Measurements from ENCODE around the gene RPL26. TPM values are rescaled to one million over a fixed set of nuclear protein-coding genes. Genes with fewer than 3 reads are reported as not detected.

RPL26 gene
- total and polyA plus RNA-seq, 2 donors (not counting 3 experiments of a cell fraction or from before 2014, with no cell fraction given) = 1,805 to 2,229 TPM

DNA sequence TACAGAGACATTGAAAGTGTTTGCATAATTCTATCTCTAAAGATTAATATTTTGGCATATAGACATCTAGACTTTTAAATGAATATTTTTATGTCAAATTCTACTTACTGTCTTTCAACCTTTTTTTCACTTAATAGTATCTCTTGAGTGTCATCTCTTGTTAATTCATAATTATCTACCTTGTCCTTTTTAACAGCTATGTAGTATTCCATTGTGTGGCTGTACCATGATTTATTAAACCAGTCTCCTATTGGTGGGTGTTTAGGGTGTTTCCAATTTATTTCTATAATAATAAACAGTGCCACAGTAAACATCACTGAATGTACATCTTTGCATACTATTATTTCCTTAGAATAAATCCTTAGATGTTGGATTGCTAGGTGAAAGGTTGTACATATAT, 30.9 kb upstream of the RPL26 start:
- Histone ChIP-seq H3K27ac (ENCODE audit: insufficient read depth, low read depth, low read length) (no peak overlapping the region), H3K9me1 (replicated peaks; ENCODE audit: control insufficient read depth, extremely low read depth, insufficient read depth, low read length) (no peaks in the 10 kb centered on the region), H3K36me3 (ENCODE audit: control insufficient read depth in 2 of 2, extremely low read depth in 1 of 2, insufficient read depth in 2 of 2, low read length in 2 of 2) (no peaks in the 10 kb centered on the region), H3K79me2 (ENCODE audit: control insufficient read depth, insufficient read depth, low read length) (no peaks in the 10 kb centered on the region), H3K4me2 (ENCODE audit: insufficient read depth, low read length) (no peak overlapping the region), H4K20me1 (replicated peaks; ENCODE audit: control insufficient read depth, extremely low read depth, insufficient read depth, low read length) (no peaks in the 10 kb centered on the region), H3K4me3 (replicated peaks in 1 of 3; ENCODE audit: insufficient read depth in 1 of 3, low read depth in 1 of 3, low read length in 3 of 3) (no peak overlapping the region), H3K9me3 (replicated peaks; ENCODE audit: control insufficient read depth, insufficient read depth, low read length) (no peaks in the 10 kb centered on the region), H3K4me1 (ENCODE audit: control insufficient read depth, extremely low read depth, insufficient read depth, low read length) (no peaks in the 10 kb centered on the region), H3K9ac (replicated peaks; ENCODE audit: extremely low read depth, insufficient read depth, low read length) (no peak overlapping the region), H2AFZ (ENCODE audit: low read depth, low read length) (no peak overlapping the region), H3K27me3 (ENCODE audit: control insufficient read depth in 2 of 2, insufficient read depth in 2 of 2, low read length in 2 of 2) (peaks cover 7 to 15% of the 10 kb centered on the region in 2 experiments)
- no TSS peak for BruUV-seq (replicated peaks)
- TF ChIP-seq JUN (IDR thresholded peaks at IDR 0.05; ENCODE audit: borderline replicate concordance, insufficient read depth, insufficient read length, low read depth) (no peak), FOS (IDR thresholded peaks at IDR 0.05; ENCODE audit: borderline replicate concordance, insufficient read depth, low read length) (no peak), POLR2AphosphoS5 (IDR thresholded peaks at IDR 0.05; ENCODE audit: insufficient read depth, low read depth, low read length) (no peak), POLR2A (IDR thresholded peaks at IDR 0.05; ENCODE audit: low read depth, low read length) (no peak), GATA2 (IDR thresholded peaks at IDR 0.05; ENCODE audit: insufficient read depth, insufficient read length, low read depth, low read length) (no peak), MYC (IDR thresholded peaks at IDR 0.05; ENCODE audit: low read depth, low read length) (no peak), EZH2 (IDR thresholded peaks at IDR 0.05; ENCODE audit: borderline replicate concordance, low read depth, low read length, severe bottlenecking) (no peak)
- TF ChIP-seq, protein P1, sequence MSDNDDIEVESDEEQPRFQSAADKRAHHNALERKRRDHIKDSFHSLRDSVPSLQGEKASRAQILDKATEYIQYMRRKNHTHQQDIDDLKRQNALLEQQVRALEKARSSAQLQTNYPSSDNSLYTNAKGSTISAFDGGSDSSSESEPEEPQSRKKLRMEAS (IDR thresholded peaks at IDR 0.05; ENCODE audit: insufficient read depth, insufficient read length) = no peak
- TF ChIP-seq, protein P2, sequence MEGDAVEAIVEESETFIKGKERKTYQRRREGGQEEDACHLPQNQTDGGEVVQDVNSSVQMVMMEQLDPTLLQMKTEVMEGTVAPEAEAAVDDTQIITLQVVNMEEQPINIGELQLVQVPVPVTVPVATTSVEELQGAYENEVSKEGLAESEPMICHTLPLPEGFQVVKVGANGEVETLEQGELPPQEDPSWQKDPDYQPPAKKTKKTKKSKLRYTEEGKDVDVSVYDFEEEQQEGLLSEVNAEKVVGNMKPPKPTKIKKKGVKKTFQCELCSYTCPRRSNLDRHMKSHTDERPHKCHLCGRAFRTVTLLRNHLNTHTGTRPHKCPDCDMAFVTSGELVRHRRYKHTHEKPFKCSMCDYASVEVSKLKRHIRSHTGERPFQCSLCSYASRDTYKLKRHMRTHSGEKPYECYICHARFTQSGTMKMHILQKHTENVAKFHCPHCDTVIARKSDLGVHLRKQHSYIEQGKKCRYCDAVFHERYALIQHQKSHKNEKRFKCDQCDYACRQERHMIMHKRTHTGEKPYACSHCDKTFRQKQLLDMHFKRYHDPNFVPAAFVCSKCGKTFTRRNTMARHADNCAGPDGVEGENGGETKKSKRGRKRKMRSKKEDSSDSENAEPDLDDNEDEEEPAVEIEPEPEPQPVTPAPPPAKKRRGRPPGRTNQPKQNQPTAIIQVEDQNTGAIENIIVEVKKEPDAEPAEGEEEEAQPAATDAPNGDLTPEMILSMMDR (IDR thresholded peaks at IDR 0.05; ENCODE audit: extremely low read depth in 1 of 2, insufficient read depth in 1 of 2, low read depth in 1 of 2, low read length in 2 of 2) = no peak
- CTCF ChIA-PET = no interaction called here
- DNase-seq (ENCODE audit: low read depth, low spot score) = no peak
- no peak for FAIRE-seq
- intact Hi-C loops (cut with micrococcal nuclease) (no loop called here), dilution Hi-C loops (cut with MboI; ENCODE audit: extremely low pct_ligation_motif_present, low sequenced_read_pairs) (no loop called here)
- POLR2A ChIA-PET = no interaction called here

Data from endothelial cell of umbilical vein (primary cell).